ENCODE results near the gene ATPAF1.
"Not testable (repeated sequence)": the region's sequence is repeated elsewhere in the genome, so short reads cannot be mapped to it uniquely, and the experiment has no call there.

ATPAF1 gene

GRCh38 chr1:46667782-46668760 is at the start of gene ATPAF1:
Gene ATPAF1 (minus strand): TSS chr1:46668364. CDS start chr1:46668322, 42 bp downstream.
- peak in 49 of 56 donors; percentile 18 to 87 (median 69) for DNase-seq

GRCh38 chr1:46717654-46718053 is 49.5 kb upstream of the ATPAF1 start:
- no peak for DNase-seq

- no peak for DNase-seq
These were observed 46.8 kb upstream of the ATPAF1 start for GRCh38 chr1:46714976-46715375.

- DNase-seq, result no peak
These were observed 40.0 kb upstream of the ATPAF1 start for GRCh38 chr1:46708121-46708520.

- no peak for DNase-seq
These were observed 37.2 kb upstream of the ATPAF1 start for GRCh38 chr1:46705408-46705807.

GRCh38 chr1:46703927-46704641 is 35.9 kb upstream of the ATPAF1 start:
- no peak for DNase-seq

GRCh38 chr1:46699666-46700065 is 31.5 kb upstream of the ATPAF1 start:
- no peak for DNase-seq

- no peak for DNase-seq
These were observed 28.9 kb upstream of the ATPAF1 start for GRCh38 chr1:46697053-46697452.

- DNase-seq, result not testable (repeated sequence)
These were observed 26.5 kb upstream of the ATPAF1 start for GRCh38 chr1:46694676-46695075.

GRCh38 chr1:46692811-46693770 is 24.9 kb upstream of the ATPAF1 start:
- no peak for DNase-seq

- DNase-seq, result peak in 9 of 56 donors; percentile 8 to 62 (median 19)
These were observed 24.0 kb upstream of the ATPAF1 start for GRCh38 chr1:46691997-46692790.

- peak in 23 of 56 donors; percentile 9 to 74 (median 37) for DNase-seq
These were observed 22.8 kb upstream of the ATPAF1 start for GRCh38 chr1:46690931-46691421.

GRCh38 chr1:46689897-46690296 is 21.7 kb upstream of the ATPAF1 start:
- no peak for DNase-seq

GRCh38 chr1:46689356-46689755 is 21.2 kb upstream of the ATPAF1 start:
- no peak for DNase-seq

- no peak for DNase-seq
These were observed 19.9 kb upstream of the ATPAF1 start for GRCh38 chr1:46687921-46688509.

GRCh38 chr1:46687093-46687659 is 19.0 kb upstream of the ATPAF1 start:
- peak in 26 of 56 donors; percentile 1 to 69 (median 20) for DNase-seq

GRCh38 chr1:46686255-46686654 is 18.1 kb upstream of the ATPAF1 start:
- DNase-seq, result no peak

GRCh38 chr1:46684670-46685069 is 16.5 kb upstream of the ATPAF1 start:
- DNase-seq, result no peak

GRCh38 chr1:46682064-46682463 is 13.9 kb upstream of the ATPAF1 start:
- DNase-seq, result no peak

All from nucleus accumbens (tissue), 56 donors.